Stimulated activated CD4-positive, alpha-beta T cell treated with anti-CD3 and anti-CD28 coated beads, Interleukin-1b, Interleukin-23, amount 100 ng/mL, for 48 hours (primary cell): Measurements from ENCODE around the gene PLOD2.

Source experiments
- DNase-seq: peaks from one replicate; pipeline ENCODE4 v3.0.0-alpha.2; 2020

Gene PLOD2

GRCh38 chr3:146165877-146166276 lies 4.9 kb upstream of the PLOD2 start:
- no peak for DNase-seq

GRCh38 chr3:146164971-146165769 lies 4.2 kb upstream of the PLOD2 start:
- no peak for DNase-seq

GRCh38 chr3:146164506-146164905 lies 3.5 kb upstream of the PLOD2 start:
- DNase-seq: no peak

GRCh38 chr3:146164071-146164470 lies 3.1 kb upstream of the PLOD2 start:
- no peak for DNase-seq

GRCh38 chr3:146163584-146163983 lies 2.6 kb upstream of the PLOD2 start:
- no peak for DNase-seq

- no peak for DNase-seq
These were observed 1.6 kb upstream of the PLOD2 start for GRCh38 chr3:146162561-146162960.

- DNase-seq: no peak
These were observed 649 bp upstream of the PLOD2 start for GRCh38 chr3:146161663-146162002.

GRCh38 chr3:146160321-146160963 lies 542 bp downstream of the PLOD2 start:
- peak; percentile 18 for DNase-seq

- DNase-seq: no peak
These were observed 1.2 kb downstream of the PLOD2 start for GRCh38 chr3:146159616-146160320.

GRCh38 chr3:146159037-146159436 lies 1.9 kb downstream of the PLOD2 start:
- DNase-seq: no peak

- DNase-seq: no peak
These were observed 3.5 kb downstream of the PLOD2 start for GRCh38 chr3:146157325-146158060.

GRCh38 chr3:146156666-146157314 lies 4.2 kb downstream of the PLOD2 start:
- no peak for DNase-seq

GRCh38 chr3:146156095-146156494 lies 4.9 kb downstream of the PLOD2 start:
- DNase-seq: no peak

- DNase-seq: no peak
These were observed 6.0 kb downstream of the PLOD2 start for GRCh38 chr3:146154995-146155394.

- no peak for DNase-seq
These were observed 6.7 kb downstream of the PLOD2 start for GRCh38 chr3:146154316-146154715.

GRCh38 chr3:146153429-146153828 lies 7.6 kb downstream of the PLOD2 start:
- DNase-seq: no peak

- DNase-seq: no peak
These were observed 8.2 kb downstream of the PLOD2 start for GRCh38 chr3:146152834-146153233.

- no peak for DNase-seq
These were observed 12.5 kb downstream of the PLOD2 start for GRCh38 chr3:146148468-146148931.

GRCh38 chr3:146145642-146146041 lies 15.3 kb downstream of the PLOD2 start:
- no peak for DNase-seq

GRCh38 chr3:146142757-146143156 lies 18.2 kb downstream of the PLOD2 start:
- DNase-seq: no peak

GRCh38 chr3:146139586-146140110 lies 21.3 kb downstream of the PLOD2 start:
- DNase-seq: no peak

GRCh38 chr3:146138902-146139301 lies 22.1 kb downstream of the PLOD2 start:
- no peak for DNase-seq
